ENCODE data around the gene EID2B.

DNA sequence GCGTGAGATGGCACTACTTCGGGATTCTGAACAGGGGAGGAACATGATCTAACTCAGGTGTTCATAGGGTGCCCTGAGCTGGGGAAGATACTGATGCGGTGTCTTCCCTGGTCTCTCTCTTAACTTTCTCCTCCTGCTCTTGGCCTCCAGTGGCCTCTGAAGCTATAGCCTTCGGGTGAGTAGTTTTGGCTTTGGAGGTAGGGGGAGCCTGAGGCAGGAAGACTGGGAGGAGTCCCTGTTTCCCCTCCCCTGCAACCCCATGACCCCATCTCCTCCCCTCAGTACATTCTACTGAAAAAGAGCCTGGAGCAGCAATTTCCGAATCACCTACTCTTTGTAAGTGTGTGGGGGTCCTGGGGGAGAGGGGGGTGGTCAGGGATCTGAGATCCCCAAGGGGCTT lies 14.2 kb downstream of the EID2B start:
- TF ChIP-seq CTCF (conservative IDR thresholded peaks at IDR 0.05; ENCODE audit: low read depth, low read length) (no peak), EZH2 (IDR thresholded peaks at IDR 0.05; ENCODE audit: borderline replicate concordance, low read depth, low read length, poor library complexity, severe bottlenecking) (no peak)

Measured in A673 (cell line).